ENCODE data around the gene CXCL1.

Gene CXCL1

GRCh38 chr4:73847526-73848182, 21.5 kb upstream of the CXCL1 start:
- H3K4me2 ChIP-seq (ENCODE audit: insufficient read depth, low read length): no peak overlapping the region
- no peaks in the 10 kb centered on the region for H3K4me1 ChIP-seq (ENCODE audit: insufficient read depth, low read length)
- no peak for ATAC-seq (ENCODE audit: insufficient read depth, low read depth)
- no peak for TF ChIP-seq EZH2 (IDR thresholded peaks at IDR 0.05; ENCODE audit: borderline replicate concordance, low read depth, low read length, severe bottlenecking)
- no peak for TF ChIP-seq CTCF (IDR thresholded peaks at IDR 0.05; ENCODE audit: borderline replicate concordance, extremely low read depth, low read length, poor library complexity, severe bottlenecking)
- H2AFZ ChIP-seq (ENCODE audit: low read depth, low read length): no peak overlapping the region
- no peak overlapping the region for H3K9ac ChIP-seq (ENCODE audit: low read depth, low read length)
- no peaks in the 10 kb centered on the region for H3K27me3 ChIP-seq (ENCODE audit: insufficient read depth, low read length, poor library complexity)
- DNase-seq: no peak
- no peak overlapping the region for H3K27ac ChIP-seq (ENCODE audit: low read length)
- H3K4me3 ChIP-seq (ENCODE audit: low read depth in 1 of 2, low read length in 2 of 2): no peak overlapping the region
- H3K36me3 ChIP-seq (ENCODE audit: insufficient read depth, low read length): no peaks in the 10 kb centered on the region
- no peaks in the 10 kb centered on the region for H3K79me2 ChIP-seq (ENCODE audit: insufficient read depth, low read length)
- H3K9me3 ChIP-seq (ENCODE audit: insufficient read depth, low read length, severe bottlenecking): no peaks in the 10 kb centered on the region
- H4K20me1 ChIP-seq (ENCODE audit: insufficient read depth, low read length): no peaks in the 10 kb centered on the region

- Histone ChIP-seq H4K20me1 (ENCODE audit: insufficient read depth, low read length) (no peaks in the 10 kb centered on the region), H3K4me2 (ENCODE audit: insufficient read depth, low read length) (no peak overlapping the region), H3K79me2 (ENCODE audit: insufficient read depth, low read length) (no peaks in the 10 kb centered on the region), H3K4me1 (ENCODE audit: insufficient read depth, low read length) (no peaks in the 10 kb centered on the region), H3K27me3 (ENCODE audit: insufficient read depth, low read length, poor library complexity) (no peaks in the 10 kb centered on the region), H3K27ac (ENCODE audit: low read length) (no peak overlapping the region), H3K4me3 (ENCODE audit: low read depth in 1 of 2, low read length in 2 of 2) (no peak overlapping the region), H3K36me3 (ENCODE audit: insufficient read depth, low read length) (no peaks in the 10 kb centered on the region), H3K9ac (ENCODE audit: low read depth, low read length) (no peak overlapping the region), H2AFZ (ENCODE audit: low read depth, low read length) (no peak overlapping the region), H3K9me3 (ENCODE audit: insufficient read depth, low read length, severe bottlenecking) (no peaks in the 10 kb centered on the region)
- no peak for ATAC-seq (ENCODE audit: insufficient read depth, low read depth)
- TF ChIP-seq CTCF (IDR thresholded peaks at IDR 0.05; ENCODE audit: borderline replicate concordance, extremely low read depth, low read length, poor library complexity, severe bottlenecking): no peak
- TF ChIP-seq EZH2 (IDR thresholded peaks at IDR 0.05; ENCODE audit: borderline replicate concordance, low read depth, low read length, severe bottlenecking): no peak
- DNase-seq: no peak
Observed at GRCh38 chr4:73848183-73848777, 20.9 kb upstream of the CXCL1 start.

- no peak overlapping the region for H3K9ac ChIP-seq (ENCODE audit: low read depth, low read length)
- H3K4me1 ChIP-seq (ENCODE audit: insufficient read depth, low read length): no peaks in the 10 kb centered on the region
- no peaks in the 10 kb centered on the region for H3K9me3 ChIP-seq (ENCODE audit: insufficient read depth, low read length, severe bottlenecking)
- H3K4me3 ChIP-seq (ENCODE audit: low read depth in 1 of 2, low read length in 2 of 2): no peak overlapping the region
- no peak overlapping the region for H3K4me2 ChIP-seq (ENCODE audit: insufficient read depth, low read length)
- H2AFZ ChIP-seq (ENCODE audit: low read depth, low read length): no peak overlapping the region
- TF ChIP-seq CTCF (IDR thresholded peaks at IDR 0.05; ENCODE audit: borderline replicate concordance, extremely low read depth, low read length, poor library complexity, severe bottlenecking): no peak
- TF ChIP-seq EZH2 (IDR thresholded peaks at IDR 0.05; ENCODE audit: borderline replicate concordance, low read depth, low read length, severe bottlenecking): no peak
- DNase-seq: no peak
- no peak overlapping the region for H3K27ac ChIP-seq (ENCODE audit: low read length)
- no peaks in the 10 kb centered on the region for H3K79me2 ChIP-seq (ENCODE audit: insufficient read depth, low read length)
- H4K20me1 ChIP-seq (ENCODE audit: insufficient read depth, low read length): no peaks in the 10 kb centered on the region
- H3K27me3 ChIP-seq (ENCODE audit: insufficient read depth, low read length, poor library complexity): no peaks in the 10 kb centered on the region
- no peak for ATAC-seq (ENCODE audit: insufficient read depth, low read depth)
- no peaks in the 10 kb centered on the region for H3K36me3 ChIP-seq (ENCODE audit: insufficient read depth, low read length)
Observed at GRCh38 chr4:73850261-73850970, 18.8 kb upstream of the CXCL1 start.
